Vagina (tissue), 2 donors: ENCODE results near the gene AMZ2. TPM values are rescaled to one million over a fixed set of nuclear protein-coding genes. Genes with fewer than 3 reads are reported as not detected.
A peak's percentile ranks its signal among the peaks of the same experiment; 100 is the strongest.
"Not testable (repeated sequence)": the region's sequence is repeated elsewhere in the genome, so short reads cannot be mapped to it uniquely, and the experiment has no call there.

Experiments used
- DNase-seq, 2 donors: peaks; one replicate each; pipeline ENCODE4 v3.0.0-alpha.2; 2017; ENCODE audit errors: extremely low spot score in 2 of 2
- H3K27ac ChIP-seq: fragments of 200-600 bp; sonication (generic); one replicate; pipeline ENCODE4 v1.5.1; 2019
- H3K27me3 ChIP-seq: fragments of 200-600 bp; sonication (generic); one replicate; pipeline ENCODE4 v1.5.1; 2019
- H3K36me3 ChIP-seq, 2 donors: fragments of 200-600 bp; sonication (generic); one replicate each; pipeline ENCODE4 v1.5.1; 2017 to 2019
- H3K4me1 ChIP-seq: fragments of 200-600 bp; sonication (generic); one replicate; pipeline ENCODE4 v1.5.1; 2019
- H3K4me3 ChIP-seq, 2 donors: fragments of 200-600 bp; sonication (generic); 1 replicate in 1 of 2; 2 replicates in 1 of 2; pipeline ENCODE4 v1.5.1; 2016 to 2019
- H3K9me3 ChIP-seq: fragments of 200-600 bp; sonication (generic); one replicate; pipeline ENCODE4 v1.5.1; 2019
- POLR2A ChIP-seq, 2 donors: fragments of 450-650 bp; IDR thresholded peaks; one replicate each; pipeline ENCODE4 v1.6.1; 2017; ENCODE audit warnings: antibody characterized with exemption in 2 of 2, mild to moderate bottlenecking in 2 of 2, moderate library complexity in 2 of 2
- POLR2AphosphoS5 ChIP-seq, 2 donors: sonication (generic); formaldehyde crosslinking; IDR thresholded peaks; one replicate each; pipeline ENCODE4 v1.9.0; 2017; ENCODE audit warnings: antibody characterized with exemption in 2 of 2, mild to moderate bottlenecking in 2 of 2, low read depth in 1 of 2; ENCODE audit not compliant: insufficient read depth in 1 of 2
- intact Hi-C: fragments of 100-400 bp; cut with DNase I; formaldehyde crosslinking; loops from one replicate; pipeline ENCODE4 v1.15.1; 2023
- total RNA-seq: library from RNA; depleted of rRNA; stranded (reverse); fragments of >200 nt; gene quantifications from one replicate; pipeline ENCODE4 v1.2.3, GENCODE V29; 2016
- TF ChIP-seq, protein P1 (sequence below), 3 experiments: fragments of 450-650 bp in 2 of 3; fragments of 200-600 bp in 1 of 3; sonication (generic) in 1 of 3; IDR thresholded peaks; one replicate each; pipeline ENCODE4 v1.5.1; 2017 to 2019; ENCODE audit warnings: antibody characterized with exemption in 3 of 3, mild to moderate bottlenecking in 2 of 3, moderate library complexity in 2 of 3

Gene AMZ2
- total RNA-seq, 1 donor from 2014 or later = 39.8 TPM

DNA sequence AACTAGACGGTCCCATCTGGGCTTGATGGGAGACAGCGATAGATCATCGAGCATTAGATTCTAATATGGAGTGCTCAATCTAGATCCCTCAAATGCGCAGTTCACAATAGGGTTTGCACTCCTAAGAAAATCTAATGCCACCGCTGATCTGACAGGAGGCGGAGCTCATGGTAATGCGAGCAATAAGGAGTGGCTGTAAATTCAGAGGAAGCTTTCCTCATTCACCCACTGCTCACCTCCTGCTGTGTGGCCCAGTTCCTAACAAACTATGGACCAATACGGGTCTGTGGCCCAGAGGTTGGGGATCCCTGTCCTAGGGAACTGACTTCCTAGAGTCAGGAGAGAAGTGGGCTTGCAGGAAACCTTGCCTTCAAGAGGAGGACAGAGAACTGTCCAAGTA is 25.2 kb upstream of the AMZ2 start:
- H3K27me3 ChIP-seq = no peaks in the 10 kb centered on the region
- TF ChIP-seq POLR2AphosphoS5 (IDR thresholded peaks at IDR 0.05; ENCODE audit: insufficient read depth in 1 of 2, low read depth in 1 of 2) = no peak
- no peak for TF ChIP-seq POLR2A (IDR thresholded peaks at IDR 0.05)
- DNase-seq = no peak
- H3K4me1 ChIP-seq = no peaks in the 10 kb centered on the region
- no peak overlapping the region for H3K27ac ChIP-seq
- intact Hi-C loops = no loop called here
- H3K4me3 ChIP-seq = no peak overlapping the region
- H3K9me3 ChIP-seq = no peaks in the 10 kb centered on the region
- no peaks in the 10 kb centered on the region for H3K36me3 ChIP-seq

DNA sequence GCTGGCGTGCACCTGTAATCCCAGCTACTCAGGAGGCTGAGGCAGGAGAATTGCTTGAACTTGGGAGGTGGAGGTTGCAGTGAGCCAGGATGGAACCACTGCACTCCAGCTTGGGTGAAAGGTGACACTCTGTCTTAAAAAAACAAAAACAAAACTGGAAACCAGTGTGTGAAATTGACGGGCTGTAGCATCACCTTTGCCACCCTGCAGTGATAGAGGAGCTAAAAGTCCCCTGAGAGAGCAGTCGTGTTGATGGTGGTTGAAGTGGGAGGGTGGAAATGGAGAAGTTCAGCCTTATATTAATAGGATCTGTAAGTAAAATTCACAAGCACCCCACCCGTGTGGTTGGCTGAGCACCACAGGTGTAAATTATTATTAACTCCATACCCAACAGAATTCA is 22.8 kb upstream of the AMZ2 start:
- DNase-seq, H3K27ac ChIP-seq, H3K27me3 ChIP-seq, H3K9me3 ChIP-seq, H3K36me3 ChIP-seq, H3K4me1 ChIP-seq, intact Hi-C loops, H3K4me3 ChIP-seq: not testable (repeated sequence)

DNA sequence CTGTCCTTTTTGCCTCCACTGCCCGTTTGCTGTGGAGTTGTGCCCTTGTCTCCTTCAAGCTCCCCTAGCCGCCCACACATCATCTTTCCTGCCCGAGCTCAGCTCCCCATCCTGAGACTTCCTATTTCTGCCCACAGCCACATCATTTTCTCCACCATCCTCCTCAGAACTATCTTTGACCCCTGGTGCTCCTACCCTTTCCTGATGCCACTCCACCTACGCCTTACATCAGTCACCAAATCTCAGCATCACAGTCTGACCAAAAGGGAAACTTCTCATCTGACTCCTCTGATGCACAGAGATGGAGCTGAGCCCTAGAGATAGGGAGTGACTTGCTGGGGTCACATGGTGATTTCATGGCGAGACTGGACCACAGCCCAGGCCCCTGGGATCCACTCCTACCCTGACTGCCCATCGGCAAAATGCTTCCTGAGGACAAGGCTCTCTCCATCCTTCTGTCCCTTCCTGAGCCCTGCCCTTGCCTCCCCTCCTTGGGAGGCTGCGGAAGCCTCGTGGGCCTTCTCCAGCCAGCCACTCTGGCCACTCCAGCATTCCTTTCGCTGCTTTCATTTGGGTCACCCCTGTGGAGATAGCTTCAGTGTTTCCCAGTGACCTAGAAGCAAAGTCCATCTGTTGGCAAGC is 19.7 kb upstream of the AMZ2 start:
- H3K27me3 ChIP-seq, H3K9me3 ChIP-seq, intact Hi-C loops, DNase-seq, H3K36me3 ChIP-seq, H3K4me1 ChIP-seq, H3K4me3 ChIP-seq, H3K27ac ChIP-seq: not testable (repeated sequence)

DNA sequence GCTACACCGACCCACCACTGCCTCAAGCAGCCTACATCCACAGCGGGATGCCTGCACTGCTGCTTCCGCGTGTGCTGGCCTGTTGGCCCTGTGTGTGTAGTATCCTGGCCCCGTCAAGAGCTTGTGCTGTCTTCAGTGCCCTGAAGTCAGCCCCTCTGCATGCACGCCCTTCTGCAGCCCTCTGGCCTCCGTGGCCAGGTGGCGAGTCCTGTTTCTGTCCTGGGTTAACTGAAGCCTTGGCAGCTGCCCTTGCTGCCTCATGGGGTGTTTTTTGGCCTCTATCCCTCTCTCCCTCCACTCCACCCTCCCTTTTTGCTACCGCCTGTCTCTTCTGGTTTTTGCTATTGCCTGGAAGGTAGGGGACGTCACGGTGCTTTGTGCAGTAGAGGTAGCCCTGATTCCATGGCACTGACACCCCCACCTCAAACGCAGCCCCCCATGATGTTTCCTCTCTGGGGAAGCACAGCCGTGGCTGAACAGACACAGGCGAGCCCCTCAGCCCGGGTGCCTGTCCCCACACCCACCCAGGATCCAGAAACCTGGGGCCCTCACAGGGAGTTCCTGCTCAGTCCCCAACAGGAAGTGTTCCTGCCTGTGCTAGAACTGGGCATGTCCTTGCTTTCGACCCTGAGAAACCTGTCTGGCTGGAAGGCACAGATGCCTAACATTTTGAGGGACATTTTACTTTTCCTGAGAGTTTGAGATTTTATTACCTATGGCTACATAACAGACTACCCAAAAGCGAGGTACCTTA is 18.8 kb upstream of the AMZ2 start:
- H3K4me3 ChIP-seq = no peak overlapping the region
- DNase-seq = no peak

DNA sequence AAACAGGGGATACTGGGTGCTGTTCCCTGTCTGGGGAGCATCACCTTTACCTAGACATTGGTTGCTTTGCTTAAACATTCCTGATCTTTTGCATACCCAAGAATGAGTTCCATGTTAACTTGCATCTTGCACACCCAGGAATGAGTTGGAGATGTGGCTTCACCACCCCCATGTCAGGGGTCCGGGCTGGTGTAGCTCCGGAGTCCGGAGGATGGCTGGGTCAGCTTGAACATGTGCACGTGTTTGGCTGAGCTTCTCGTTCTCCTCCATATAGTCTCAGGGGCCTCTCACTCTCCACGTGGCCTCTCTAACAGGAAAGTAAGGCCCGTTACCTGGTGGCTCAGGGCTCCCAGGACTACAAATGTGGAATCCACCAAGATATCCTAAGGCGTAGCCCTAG is 18.2 kb upstream of the AMZ2 start:
- Histone ChIP-seq H3K36me3 (no peaks in the 10 kb centered on the region), H3K4me1 (no peaks in the 10 kb centered on the region), H3K9me3 (no peaks in the 10 kb centered on the region), H3K27me3 (no peaks in the 10 kb centered on the region), H3K4me3 (no peak overlapping the region), H3K27ac (no peak overlapping the region)
- no peak for DNase-seq
- intact Hi-C loops = no loop called here
- TF ChIP-seq, protein P1, sequence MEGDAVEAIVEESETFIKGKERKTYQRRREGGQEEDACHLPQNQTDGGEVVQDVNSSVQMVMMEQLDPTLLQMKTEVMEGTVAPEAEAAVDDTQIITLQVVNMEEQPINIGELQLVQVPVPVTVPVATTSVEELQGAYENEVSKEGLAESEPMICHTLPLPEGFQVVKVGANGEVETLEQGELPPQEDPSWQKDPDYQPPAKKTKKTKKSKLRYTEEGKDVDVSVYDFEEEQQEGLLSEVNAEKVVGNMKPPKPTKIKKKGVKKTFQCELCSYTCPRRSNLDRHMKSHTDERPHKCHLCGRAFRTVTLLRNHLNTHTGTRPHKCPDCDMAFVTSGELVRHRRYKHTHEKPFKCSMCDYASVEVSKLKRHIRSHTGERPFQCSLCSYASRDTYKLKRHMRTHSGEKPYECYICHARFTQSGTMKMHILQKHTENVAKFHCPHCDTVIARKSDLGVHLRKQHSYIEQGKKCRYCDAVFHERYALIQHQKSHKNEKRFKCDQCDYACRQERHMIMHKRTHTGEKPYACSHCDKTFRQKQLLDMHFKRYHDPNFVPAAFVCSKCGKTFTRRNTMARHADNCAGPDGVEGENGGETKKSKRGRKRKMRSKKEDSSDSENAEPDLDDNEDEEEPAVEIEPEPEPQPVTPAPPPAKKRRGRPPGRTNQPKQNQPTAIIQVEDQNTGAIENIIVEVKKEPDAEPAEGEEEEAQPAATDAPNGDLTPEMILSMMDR (IDR thresholded peaks at IDR 0.05) = no peak
- TF ChIP-seq POLR2AphosphoS5 (IDR thresholded peaks at IDR 0.05; ENCODE audit: insufficient read depth in 1 of 2, low read depth in 1 of 2) (no peak), POLR2A (IDR thresholded peaks at IDR 0.05) (no peak)

More for the DNA sequence above, 18.8 kb upstream of the AMZ2 start:
- H3K9me3 ChIP-seq = no peaks in the 10 kb centered on the region
- no peaks in the 10 kb centered on the region for H3K27me3 ChIP-seq
- H3K27ac ChIP-seq = peak overlapping the region; percentile 19
- no peaks in the 10 kb centered on the region for H3K4me1 ChIP-seq
- no peak for TF ChIP-seq POLR2A (IDR thresholded peaks at IDR 0.05)
- TF ChIP-seq, protein P1 (IDR thresholded peaks at IDR 0.05) = no peak
- TF ChIP-seq POLR2AphosphoS5 (IDR thresholded peaks at IDR 0.05; ENCODE audit: insufficient read depth in 1 of 2, low read depth in 1 of 2) = no peak
- intact Hi-C loops = no loop called here
- H3K36me3 ChIP-seq = no peaks in the 10 kb centered on the region

DNA sequence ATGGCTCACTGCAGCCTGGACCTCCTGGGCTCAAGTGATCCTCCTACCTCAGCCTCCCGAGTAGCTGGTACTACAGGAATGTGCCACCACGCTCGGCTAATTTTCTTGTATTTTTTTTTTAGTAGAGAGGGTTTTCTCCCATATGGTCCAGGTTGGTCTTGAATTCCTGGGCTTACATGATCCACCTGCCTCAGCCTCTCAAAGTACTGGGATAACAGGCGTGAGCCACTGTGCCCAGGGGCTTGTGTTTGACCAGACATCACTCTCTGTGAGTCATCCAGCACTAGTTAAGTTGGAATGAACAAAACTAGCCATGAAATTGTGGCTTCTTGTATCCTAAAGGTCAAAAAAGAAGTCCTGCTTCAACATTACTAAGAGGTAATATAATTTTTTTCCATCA is 16.7 kb upstream of the AMZ2 start:
- H3K36me3 ChIP-seq, intact Hi-C loops, H3K4me1 ChIP-seq, H3K9me3 ChIP-seq, H3K4me3 ChIP-seq, H3K27me3 ChIP-seq, H3K27ac ChIP-seq, DNase-seq: not testable (repeated sequence)

DNA sequence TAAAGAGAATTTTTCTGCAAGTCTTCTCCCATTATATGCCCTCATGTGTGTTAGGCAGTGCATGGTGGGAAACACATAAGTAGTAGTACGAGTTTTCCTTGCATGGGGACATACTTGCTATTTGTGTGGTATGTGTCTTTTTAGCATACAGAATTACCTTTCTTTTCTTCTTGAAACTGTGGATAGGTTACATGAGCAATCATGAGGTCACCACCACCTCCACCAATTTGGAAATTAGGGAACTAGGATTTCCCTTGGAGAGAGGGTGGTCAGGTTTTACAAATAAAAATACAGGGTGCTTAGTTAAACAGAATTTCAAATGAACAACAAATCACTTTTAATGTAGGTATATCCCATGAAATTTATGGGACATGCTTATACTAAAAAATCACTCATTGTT is 16.3 kb upstream of the AMZ2 start:
- H3K27ac ChIP-seq = no peak overlapping the region
- H3K4me3 ChIP-seq = no peak overlapping the region
- no peaks in the 10 kb centered on the region for H3K9me3 ChIP-seq
- intact Hi-C loops = no loop called here
- no peaks in the 10 kb centered on the region for H3K36me3 ChIP-seq
- H3K27me3 ChIP-seq = no peaks in the 10 kb centered on the region
- TF ChIP-seq POLR2AphosphoS5 (IDR thresholded peaks at IDR 0.05; ENCODE audit: insufficient read depth in 1 of 2, low read depth in 1 of 2) (no peak), POLR2A (IDR thresholded peaks at IDR 0.05) (no peak)
- TF ChIP-seq, protein P1 (IDR thresholded peaks at IDR 0.05) = no peak
- peaks cover 7% of the 10 kb centered on the region for H3K4me1 ChIP-seq
- no peak for DNase-seq
